ENCODE measurements around the gene KDM3A. TPM values are rescaled to one million over a fixed set of nuclear protein-coding genes. Genes with fewer than 3 reads are reported as not detected.
A peak's percentile ranks its signal among the peaks of the same experiment; 100 is the strongest.

The KDM3A gene, protein sequence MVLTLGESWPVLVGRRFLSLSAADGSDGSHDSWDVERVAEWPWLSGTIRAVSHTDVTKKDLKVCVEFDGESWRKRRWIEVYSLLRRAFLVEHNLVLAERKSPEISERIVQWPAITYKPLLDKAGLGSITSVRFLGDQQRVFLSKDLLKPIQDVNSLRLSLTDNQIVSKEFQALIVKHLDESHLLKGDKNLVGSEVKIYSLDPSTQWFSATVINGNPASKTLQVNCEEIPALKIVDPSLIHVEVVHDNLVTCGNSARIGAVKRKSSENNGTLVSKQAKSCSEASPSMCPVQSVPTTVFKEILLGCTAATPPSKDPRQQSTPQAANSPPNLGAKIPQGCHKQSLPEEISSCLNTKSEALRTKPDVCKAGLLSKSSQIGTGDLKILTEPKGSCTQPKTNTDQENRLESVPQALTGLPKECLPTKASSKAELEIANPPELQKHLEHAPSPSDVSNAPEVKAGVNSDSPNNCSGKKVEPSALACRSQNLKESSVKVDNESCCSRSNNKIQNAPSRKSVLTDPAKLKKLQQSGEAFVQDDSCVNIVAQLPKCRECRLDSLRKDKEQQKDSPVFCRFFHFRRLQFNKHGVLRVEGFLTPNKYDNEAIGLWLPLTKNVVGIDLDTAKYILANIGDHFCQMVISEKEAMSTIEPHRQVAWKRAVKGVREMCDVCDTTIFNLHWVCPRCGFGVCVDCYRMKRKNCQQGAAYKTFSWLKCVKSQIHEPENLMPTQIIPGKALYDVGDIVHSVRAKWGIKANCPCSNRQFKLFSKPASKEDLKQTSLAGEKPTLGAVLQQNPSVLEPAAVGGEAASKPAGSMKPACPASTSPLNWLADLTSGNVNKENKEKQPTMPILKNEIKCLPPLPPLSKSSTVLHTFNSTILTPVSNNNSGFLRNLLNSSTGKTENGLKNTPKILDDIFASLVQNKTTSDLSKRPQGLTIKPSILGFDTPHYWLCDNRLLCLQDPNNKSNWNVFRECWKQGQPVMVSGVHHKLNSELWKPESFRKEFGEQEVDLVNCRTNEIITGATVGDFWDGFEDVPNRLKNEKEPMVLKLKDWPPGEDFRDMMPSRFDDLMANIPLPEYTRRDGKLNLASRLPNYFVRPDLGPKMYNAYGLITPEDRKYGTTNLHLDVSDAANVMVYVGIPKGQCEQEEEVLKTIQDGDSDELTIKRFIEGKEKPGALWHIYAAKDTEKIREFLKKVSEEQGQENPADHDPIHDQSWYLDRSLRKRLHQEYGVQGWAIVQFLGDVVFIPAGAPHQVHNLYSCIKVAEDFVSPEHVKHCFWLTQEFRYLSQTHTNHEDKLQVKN (N-terminal part only)
- 65.4 TPM for polyA plus RNA-seq (ENCODE audit: insufficient read length)

DNA sequence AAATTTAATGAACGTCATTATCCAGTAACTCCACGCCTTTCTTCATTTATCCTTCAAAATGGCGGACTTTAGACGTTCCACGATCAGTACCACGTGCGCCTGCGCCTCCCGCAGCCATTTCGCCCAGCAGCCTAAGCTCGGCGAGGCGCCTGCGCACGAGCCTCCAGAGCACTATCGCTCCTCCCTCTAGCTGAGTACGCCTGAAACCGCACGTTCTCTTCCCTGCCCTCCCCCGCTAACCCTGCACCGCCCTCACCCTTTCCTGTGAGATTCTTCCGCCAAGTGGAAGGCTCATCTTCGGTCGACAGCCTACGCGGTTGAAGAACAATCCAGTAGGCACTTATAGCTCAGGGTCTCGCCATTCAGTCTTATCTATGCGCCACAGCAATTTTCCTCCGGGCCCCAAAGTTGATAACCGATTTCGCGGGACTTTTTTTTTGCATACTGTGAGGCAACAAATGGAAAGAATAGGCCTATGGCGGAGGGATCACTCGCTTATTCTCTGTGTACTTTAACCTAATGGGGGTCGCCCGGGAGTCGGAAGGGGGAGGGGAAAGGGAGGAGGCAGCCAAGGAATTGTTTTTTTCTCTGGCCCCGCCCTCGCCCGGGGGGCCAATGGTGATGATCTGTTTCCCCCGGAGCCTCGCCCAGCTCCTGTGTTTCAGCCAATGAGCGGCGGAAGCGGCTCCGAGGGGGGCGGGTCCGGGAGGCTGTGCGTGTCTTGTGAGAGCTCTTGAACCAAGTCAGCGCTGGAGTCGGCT, at the start of gene KDM3A:
KDM3A (plus strand) TSS at position 741 of the 761 bp plus-strand sequence. CDS start 677 bp downstream, outside the sequence.
- DNase-seq (ENCODE audit: low read depth) = peak; percentile 95

GRCh38 chr2:86392873-86393518, 48.2 kb upstream of the KDM3A start:
- DNase-seq (ENCODE audit: low read depth) = no peak

- DNase-seq (ENCODE audit: low read depth) = no peak
Observed at GRCh38 chr2:86393521-86394491, 47.4 kb upstream of the KDM3A start.

GRCh38 chr2:86396291-86396785, 44.8 kb upstream of the KDM3A start:
- DNase-seq (ENCODE audit: low read depth) = no peak

- no peak for DNase-seq (ENCODE audit: low read depth)
Observed at GRCh38 chr2:86397986-86398385, 43.2 kb upstream of the KDM3A start.

DNA sequence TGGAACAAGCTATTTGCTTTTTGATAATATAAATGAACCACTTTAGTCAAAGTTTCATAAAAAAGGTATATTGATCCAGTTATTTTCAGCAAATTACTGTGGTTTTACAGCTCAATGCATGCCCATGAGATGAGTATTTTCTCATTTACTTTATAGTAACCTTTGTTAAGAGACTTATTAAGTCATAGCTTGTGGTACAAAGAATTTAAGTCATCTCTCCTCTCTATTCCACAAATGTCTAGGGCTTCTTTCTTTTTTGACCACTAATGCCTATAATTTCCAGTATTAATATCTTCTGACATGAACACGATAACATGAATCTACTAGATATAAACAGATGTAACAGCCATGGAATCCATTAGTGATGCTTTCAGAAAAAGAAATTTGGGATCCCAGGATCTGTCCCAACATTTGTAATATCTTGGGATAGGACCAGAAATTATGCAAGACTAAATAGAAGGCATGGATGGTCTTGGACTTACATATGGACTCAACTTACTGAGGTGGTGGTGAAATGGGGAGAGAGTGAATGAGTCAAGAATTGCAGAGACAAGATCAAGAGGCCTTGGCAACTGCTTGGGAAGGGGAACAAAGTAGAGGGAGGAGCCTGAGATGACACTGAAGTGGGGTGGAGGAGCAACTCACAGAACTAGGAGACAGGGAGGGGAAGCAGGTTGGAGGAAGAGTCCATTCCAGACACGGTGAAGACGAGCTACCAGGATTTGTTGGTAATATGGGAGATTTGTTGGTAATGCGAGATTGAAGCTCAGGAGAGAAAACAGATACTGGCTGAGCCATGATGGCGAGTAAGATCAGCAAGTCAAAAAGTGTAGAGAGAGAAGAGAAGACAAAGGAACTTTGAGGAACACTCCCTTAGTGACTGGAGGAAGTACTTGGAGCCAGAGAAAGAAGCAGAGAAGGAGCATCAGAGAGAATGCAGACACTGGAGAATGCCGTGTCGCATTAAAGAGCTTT, 42.4 kb upstream of the KDM3A start:
- no peak for DNase-seq (ENCODE audit: low read depth)

- no peak for DNase-seq (ENCODE audit: low read depth)
Observed at GRCh38 chr2:86400321-86400720, 40.9 kb upstream of the KDM3A start.

- no peak for DNase-seq (ENCODE audit: low read depth)
Observed at GRCh38 chr2:86410581-86410980, 30.6 kb upstream of the KDM3A start.

GRCh38 chr2:86411396-86411795, 29.8 kb upstream of the KDM3A start:
- DNase-seq (ENCODE audit: low read depth) = no peak

DNA sequence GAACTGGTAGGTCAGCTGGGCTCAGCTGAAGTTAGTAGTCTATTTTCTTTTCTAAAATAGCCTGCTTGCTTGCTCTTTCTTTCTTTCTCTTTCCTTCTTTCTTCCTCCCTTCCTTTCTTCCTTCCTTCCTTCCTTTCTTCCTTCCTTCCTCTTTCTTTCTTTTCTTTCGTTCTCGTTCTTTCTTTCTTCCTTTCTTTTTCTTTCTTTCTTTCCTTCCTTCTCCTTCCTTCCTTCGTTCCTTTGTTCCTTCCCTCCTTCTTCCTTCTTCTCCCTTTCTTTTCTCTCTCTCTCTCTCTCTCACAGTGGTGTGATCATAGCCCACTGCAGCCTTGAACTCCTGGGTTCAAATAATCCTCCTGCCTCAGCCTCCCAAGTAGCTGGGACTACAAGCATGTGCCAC, 29.2 kb upstream of the KDM3A start:
- DNase-seq (ENCODE audit: low read depth) = no peak

- DNase-seq (ENCODE audit: low read depth) = no peak
Observed at GRCh38 chr2:86413296-86414094, 27.7 kb upstream of the KDM3A start.

GRCh38 chr2:86414996-86415395, 26.2 kb upstream of the KDM3A start:
- DNase-seq (ENCODE audit: low read depth) = no peak

- DNase-seq (ENCODE audit: low read depth) = no peak
Observed at GRCh38 chr2:86416146-86416545, 25.0 kb upstream of the KDM3A start.

DNA sequence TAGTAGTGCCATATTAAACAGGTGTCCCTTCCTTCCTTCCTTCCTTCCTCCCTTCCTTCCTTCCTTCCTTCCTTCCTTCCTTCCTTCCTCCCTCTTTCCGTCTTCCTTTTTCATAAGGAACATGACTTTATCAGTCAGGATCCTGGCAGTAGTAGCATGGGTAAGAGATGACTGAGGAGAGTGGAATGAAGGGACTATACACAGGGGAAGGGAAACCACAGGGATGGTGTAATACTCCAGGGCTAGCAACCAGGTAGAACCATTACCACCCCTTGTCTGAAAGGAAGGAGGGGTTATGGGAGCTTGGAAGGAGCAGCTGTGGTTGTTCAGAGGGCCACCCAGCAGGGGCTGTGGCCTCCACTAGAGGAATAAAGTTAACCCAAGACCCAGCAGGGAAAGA, 23.2 kb upstream of the KDM3A start:
- no peak for DNase-seq (ENCODE audit: low read depth)

- DNase-seq (ENCODE audit: low read depth) = no peak
Observed at GRCh38 chr2:86420913-86421312, 20.3 kb upstream of the KDM3A start.

- no peak for DNase-seq (ENCODE audit: low read depth)
Observed at GRCh38 chr2:86426271-86426670, 14.9 kb upstream of the KDM3A start.

- DNase-seq (ENCODE audit: low read depth) = no peak
Observed at GRCh38 chr2:86429335-86429734, 11.8 kb upstream of the KDM3A start.

All from forelimb muscle (tissue), 1 donor.